Transverse colon (tissue), 4 donors: ENCODE data around the gene DEK. TPM values are rescaled to one million over a fixed set of nuclear protein-coding genes. Genes with fewer than 3 reads are reported as not detected.
A peak's percentile ranks its signal among the peaks of the same experiment; 100 is the strongest.

Experiments used
- DNase-seq: peaks from one replicate; pipeline ENCODE4 v3.0.0-alpha.2; 2019
- H3K27ac ChIP-seq, 4 donors: fragments of 200-600 bp; sonication (generic); 2 replicates each; pipeline ENCODE4 v1.5.1; 2016 to 2018; ENCODE audit warnings: inconsistent platforms in 4 of 4
- H3K27me3 ChIP-seq: fragments of 200-600 bp; sonication (generic); 2 replicates; pipeline ENCODE4 v1.5.1; 2017; ENCODE audit warnings: inconsistent platforms
- H3K36me3 ChIP-seq, 4 donors: fragments of 200-600 bp; sonication (generic); 2 replicates each; pipeline ENCODE4 v1.5.1; 2017 to 2019; ENCODE audit warnings: inconsistent platforms in 4 of 4
- H3K4me1 ChIP-seq, 4 donors: fragments of 200-600 bp; sonication (generic); 2 replicates each; pipeline ENCODE4 v1.5.1; 2017 to 2020; ENCODE audit warnings: inconsistent platforms in 4 of 4
- H3K4me3 ChIP-seq, 4 donors: fragments of 200-600 bp; sonication (generic); 1 replicate in 1 of 4; 2 replicates in 3 of 4; pipeline versions ENCODE4 v1.5.1 to v1.6.1; 2017 to 2019; ENCODE audit warnings: inconsistent platforms in 4 of 4
- H3K9me3 ChIP-seq, 2 donors: fragments of 200-600 bp; sonication (generic); 2 replicates each; pipeline ENCODE4 v1.5.1; 2017 to 2019; ENCODE audit warnings: inconsistent platforms in 2 of 2
- EP300 ChIP-seq: sonication (generic); formaldehyde crosslinking; IDR thresholded peaks from one replicate; pipeline ENCODE4 v1.6.1; 2017; ENCODE audit warnings: antibody characterized with exemption, low read depth
- POLR2A ChIP-seq: fragments of 450-650 bp; IDR thresholded peaks from one replicate; pipeline ENCODE4 v1.6.1; 2016; ENCODE audit warnings: antibody characterized with exemption, mild to moderate bottlenecking, moderate library complexity
- POLR2AphosphoS5 ChIP-seq, 3 donors: sonication (generic); formaldehyde crosslinking; IDR thresholded peaks; one replicate each; pipeline ENCODE4 v1.6.1; 2016; ENCODE audit warnings: antibody characterized with exemption in 3 of 3
- WGBS, 2 donors: methylation state at CpG; one replicate each; pipeline ENCODE4 v1.1.5; 2018; ENCODE audit warnings: low coverage in 1 of 2; 5-methylcytosine and 5-hydroxymethylcytosine counted together
- in situ Hi-C, 4 donors: fragments of 200-750 bp; cut with MboI; loops; one replicate each; pipeline versions ENCODE4 v1.15.0 to v1.15.1; 2017; ENCODE audit warnings: low sequenced_read_pairs in 3 of 4, low pct_ligation_motif_present in 1 of 4, low pct_unique_long_range_greater_than_20kb in 1 of 4
- intact Hi-C: fragments of 100-400 bp; cut with DNase I; formaldehyde crosslinking; loops from one replicate; pipeline ENCODE4 v1.15.1; 2023; ENCODE audit warnings: low total_unique reads
- total RNA-seq, 4 donors: library from RNA; depleted of rRNA; stranded (reverse); fragments of >200 nt; gene quantifications; one replicate each; pipeline ENCODE4 v1.1.0, GENCODE V29; 2016
- TF ChIP-seq, protein P1 (sequence below), 5 experiments: fragments of 200-600 bp in 3 of 5; fragments of 450-650 bp in 2 of 5; sonication (generic) in 3 of 5; IDR thresholded peaks; 1 replicate in 2 of 5; 2 replicates in 3 of 5; pipeline ENCODE4 v1.5.1; 2016 to 2017; ENCODE audit warnings: antibody characterized with exemption in 5 of 5, inconsistent platforms in 3 of 5, mild to moderate bottlenecking in 2 of 5, moderate library complexity in 1 of 5

DEK gene
- total RNA-seq, 4 donors from 2014 or later: 96.9 to 175 (median 111) TPM

DNA sequence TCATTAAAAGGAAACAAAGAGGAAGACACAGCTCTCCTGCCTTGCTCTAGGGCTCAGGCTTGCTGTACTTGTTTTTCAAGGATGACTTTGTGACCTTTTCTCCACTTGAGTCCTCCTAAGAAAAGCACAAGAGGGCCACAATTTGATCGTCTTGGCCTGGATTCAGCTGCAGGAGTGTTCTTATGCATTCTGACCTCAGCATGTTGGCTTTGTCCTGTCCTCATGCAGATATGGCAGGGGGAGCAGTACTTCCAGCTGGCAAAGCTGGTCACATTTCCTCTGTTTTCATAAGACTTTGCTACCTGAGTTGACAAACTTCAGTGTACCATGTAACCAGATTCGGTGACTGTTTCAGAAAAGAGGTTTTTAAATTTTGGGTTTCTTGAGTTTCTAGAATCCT, 78.3 kb downstream of the DEK start:
- Histone ChIP-seq H3K9me3 (no peaks in the 10 kb centered on the region), H3K27me3 (no peaks in the 10 kb centered on the region), H3K27ac (peak overlapping the region in 3 of 4 donors; percentile 6 to 30 (median 26)), H3K4me1 (peaks cover 0 to 9% (median 3%) of the 10 kb centered on the region in 4 donors), H3K36me3 (no peaks in the 10 kb centered on the region), H3K4me3 (no peak overlapping the region)
- no peak for TF ChIP-seq POLR2AphosphoS5 (IDR thresholded peaks at IDR 0.05)
- no peak for TF ChIP-seq EP300
- TF ChIP-seq, protein P1, sequence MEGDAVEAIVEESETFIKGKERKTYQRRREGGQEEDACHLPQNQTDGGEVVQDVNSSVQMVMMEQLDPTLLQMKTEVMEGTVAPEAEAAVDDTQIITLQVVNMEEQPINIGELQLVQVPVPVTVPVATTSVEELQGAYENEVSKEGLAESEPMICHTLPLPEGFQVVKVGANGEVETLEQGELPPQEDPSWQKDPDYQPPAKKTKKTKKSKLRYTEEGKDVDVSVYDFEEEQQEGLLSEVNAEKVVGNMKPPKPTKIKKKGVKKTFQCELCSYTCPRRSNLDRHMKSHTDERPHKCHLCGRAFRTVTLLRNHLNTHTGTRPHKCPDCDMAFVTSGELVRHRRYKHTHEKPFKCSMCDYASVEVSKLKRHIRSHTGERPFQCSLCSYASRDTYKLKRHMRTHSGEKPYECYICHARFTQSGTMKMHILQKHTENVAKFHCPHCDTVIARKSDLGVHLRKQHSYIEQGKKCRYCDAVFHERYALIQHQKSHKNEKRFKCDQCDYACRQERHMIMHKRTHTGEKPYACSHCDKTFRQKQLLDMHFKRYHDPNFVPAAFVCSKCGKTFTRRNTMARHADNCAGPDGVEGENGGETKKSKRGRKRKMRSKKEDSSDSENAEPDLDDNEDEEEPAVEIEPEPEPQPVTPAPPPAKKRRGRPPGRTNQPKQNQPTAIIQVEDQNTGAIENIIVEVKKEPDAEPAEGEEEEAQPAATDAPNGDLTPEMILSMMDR (IDR thresholded peaks at IDR 0.05): no peak
- TF ChIP-seq POLR2A: no peak
- in situ Hi-C loops (no loop called here), intact Hi-C loops (no loop called here)
- WGBS, 2 donors: 50% methylated on average over 1 to 2 of the region's 2 CpGs
- peak; percentile 13 for DNase-seq

DNA sequence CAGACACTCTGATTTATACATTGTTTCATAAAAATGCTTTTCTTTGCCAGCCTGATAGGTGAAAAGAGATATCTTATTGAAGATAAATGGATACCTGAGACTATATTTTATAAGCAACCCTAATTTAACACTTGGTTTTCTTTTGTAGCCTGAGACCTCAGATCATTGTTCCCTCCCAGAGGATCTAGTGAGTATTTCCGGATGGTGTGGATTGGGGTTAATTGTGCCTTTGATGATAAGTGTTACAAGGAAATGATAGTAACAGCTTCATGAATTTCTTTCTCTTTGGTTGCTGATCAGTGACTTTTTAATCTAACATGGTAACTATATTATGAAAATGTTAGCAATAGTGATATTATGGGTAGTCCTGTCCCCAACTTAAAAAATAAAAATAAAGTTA, 78.7 kb downstream of the DEK start:
- H3K4me3 ChIP-seq: no peak overlapping the region
- 46% methylated on average over 1 of the region's 1 CpG; no CpG with 5 or more reads in 1 of the 2 donors for WGBS, 2 donors
- H3K27ac ChIP-seq: peak overlapping the region in 3 of 4 donors; percentile 6 to 30 (median 26)
- no peaks in the 10 kb centered on the region for H3K27me3 ChIP-seq
- in situ Hi-C loops: no loop called here
- TF ChIP-seq POLR2AphosphoS5 (IDR thresholded peaks at IDR 0.05): no peak
- no peak for TF ChIP-seq POLR2A
- no peak for TF ChIP-seq EP300
- TF ChIP-seq, protein P1 (IDR thresholded peaks at IDR 0.05): no peak
- no peaks in the 10 kb centered on the region for H3K36me3 ChIP-seq
- intact Hi-C loops: no loop called here
- H3K4me1 ChIP-seq: peaks cover 0 to 9% (median 3%) of the 10 kb centered on the region in 4 donors
- no peak for DNase-seq
- no peaks in the 10 kb centered on the region for H3K9me3 ChIP-seq

DNA sequence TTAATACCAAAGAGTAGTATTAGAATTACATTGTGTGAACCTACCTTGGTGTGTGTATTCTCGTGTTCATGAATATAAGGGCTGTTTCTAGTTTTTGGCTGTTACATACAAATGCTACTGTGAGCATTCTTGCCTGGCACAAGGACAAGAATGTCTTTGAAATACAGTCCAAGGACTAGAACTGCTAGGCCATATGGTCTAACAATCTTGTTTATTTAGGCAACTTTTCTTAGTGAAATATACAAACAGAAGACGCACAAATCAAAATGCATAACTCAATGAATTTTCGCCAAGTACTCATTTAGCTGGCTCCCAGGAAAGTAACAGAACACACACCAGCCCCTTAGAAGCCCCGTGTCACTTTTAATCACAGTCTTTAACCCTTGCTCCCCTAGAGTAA, 80.6 kb downstream of the DEK start:
- intact Hi-C loops (no loop called here), in situ Hi-C loops (no loop called here)
- TF ChIP-seq, protein P1 (IDR thresholded peaks at IDR 0.05): no peak
- TF ChIP-seq POLR2AphosphoS5 (IDR thresholded peaks at IDR 0.05) (no peak), POLR2A (no peak), EP300 (no peak)
- DNase-seq: no peak
- H3K9me3 ChIP-seq: no peaks in the 10 kb centered on the region
- no peak overlapping the region for H3K27ac ChIP-seq
- no peak overlapping the region for H3K4me3 ChIP-seq
- peaks cover 0 to 22% (median 3%) of the 10 kb centered on the region in 4 donors for H3K4me1 ChIP-seq
- H3K27me3 ChIP-seq: no peaks in the 10 kb centered on the region
- 67 to 81% methylated on average over 4 of the region's 4 CpGs for WGBS, 2 donors
- no peaks in the 10 kb centered on the region for H3K36me3 ChIP-seq

DNA sequence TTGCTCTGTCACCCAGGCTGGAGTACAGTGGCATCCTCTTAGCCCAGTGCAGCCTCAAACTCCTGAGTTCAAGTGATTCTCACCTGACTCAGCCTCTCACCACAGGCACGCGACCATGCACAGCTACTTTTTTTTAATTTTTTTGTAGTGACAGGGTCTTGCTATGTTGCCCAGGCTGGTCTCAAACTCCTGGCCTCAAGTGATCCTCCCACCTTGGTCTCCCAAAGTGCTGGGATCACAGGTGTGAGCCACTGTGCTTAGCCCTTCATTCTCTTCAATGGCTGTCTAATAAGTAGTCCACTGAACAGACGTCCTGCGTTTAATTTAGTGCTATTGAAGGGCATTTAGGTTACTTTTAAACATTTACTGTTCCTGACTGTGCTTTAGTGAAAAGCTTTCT, 81.8 kb downstream of the DEK start:
- in situ Hi-C loops: no loop called here
- DNase-seq: no peak
- H3K9me3 ChIP-seq: no peaks in the 10 kb centered on the region

More for the DNA sequence above, 81.8 kb downstream of the DEK start:
- WGBS, 2 donors: 65 to 81% methylated on average over 2 to 4 of the region's 4 CpGs
- intact Hi-C loops: no loop called here
- Histone ChIP-seq H3K27ac (no peak overlapping the region), H3K27me3 (no peaks in the 10 kb centered on the region), H3K4me3 (no peak overlapping the region), H3K4me1 (peaks cover 0 to 27% (median 3%) of the 10 kb centered on the region in 4 donors), H3K36me3 (no peaks in the 10 kb centered on the region)
- TF ChIP-seq, protein P1 (IDR thresholded peaks at IDR 0.05): no peak
- TF ChIP-seq POLR2AphosphoS5 (IDR thresholded peaks at IDR 0.05) (no peak), POLR2A (no peak), EP300 (no peak)
